ENCODE results near the gene IGLL1. TPM values are rescaled to one million over a fixed set of nuclear protein-coding genes. Genes with fewer than 3 reads are reported as not detected.

IGLL1 gene
- total and polyA plus RNA-seq, 2 experiments from 2014 or later = not detected

- Histone ChIP-seq H3K36me3 (ENCODE audit: insufficient read depth) (no peaks in the 10 kb centered on the region), H3K79me2 (replicated peaks; ENCODE audit: insufficient read depth) (no peaks in the 10 kb centered on the region), H3K9me2 (ENCODE audit: insufficient read depth) (no peaks in the 10 kb centered on the region), H4K20me1 (replicated peaks; ENCODE audit: insufficient read depth) (no peaks in the 10 kb centered on the region), H3K4me3 (no peak overlapping the region), H3K27ac (ENCODE audit: low read depth) (no peak overlapping the region), H3K4me1 (ENCODE audit: insufficient read depth) (no peaks in the 10 kb centered on the region), H3K4me2 (no peak overlapping the region), H2AFZ (no peak overlapping the region), H3K27me3 (ENCODE audit: insufficient read depth) (no peaks in the 10 kb centered on the region), H3F3A (replicated peaks; ENCODE audit: low read depth) (no peaks in the 10 kb centered on the region)
- no peaks in the 10 kb centered on the region for H3K4me1 Mint-ChIP-seq
- peaks cover 8% of the 10 kb centered on the region for H3K27me3 Mint-ChIP-seq (ENCODE audit: insufficient read depth, low read depth, poor library complexity)
- H3K9me3 Mint-ChIP-seq = no peaks in the 10 kb centered on the region
- H3K4me3 Mint-ChIP-seq = no peak overlapping the region; the same call in 2 of the 3 replicates
- TF ChIP-seq ETS1 (IDR thresholded peaks at IDR 0.05) (no peak), EZH2phosphoT487 (IDR thresholded peaks at IDR 0.05; ENCODE audit: unreplicated experiment) (no peak), JUNB (IDR thresholded peaks at IDR 0.05; ENCODE audit: unreplicated experiment) (no peak), ZNF114 (CRISPR knock-in tag; IDR thresholded peaks at IDR 0.05) (no peak), ZNF331 (CRISPR knock-in tag; IDR thresholded peaks at IDR 0.05; ENCODE audit: low read depth) (no peak), STAT1 (IDR thresholded peaks at IDR 0.05; ENCODE audit: unreplicated experiment) (no peak), NANOG (IDR thresholded peaks at IDR 0.05; ENCODE audit: borderline replicate concordance) (no peak), CREB1 (CRISPR knock-in tag; IDR thresholded peaks at IDR 0.05; ENCODE audit: low read depth) (no peak), POLR2AphosphoS5 (IDR thresholded peaks at IDR 0.05; ENCODE audit: low read depth) (no peak), REST (IDR thresholded peaks at IDR 0.05; ENCODE audit: unreplicated experiment) (no peak), EZH2 (IDR thresholded peaks at IDR 0.05; ENCODE audit: low read depth, unreplicated experiment) (no peak)
- TF ChIP-seq, protein P1, sequence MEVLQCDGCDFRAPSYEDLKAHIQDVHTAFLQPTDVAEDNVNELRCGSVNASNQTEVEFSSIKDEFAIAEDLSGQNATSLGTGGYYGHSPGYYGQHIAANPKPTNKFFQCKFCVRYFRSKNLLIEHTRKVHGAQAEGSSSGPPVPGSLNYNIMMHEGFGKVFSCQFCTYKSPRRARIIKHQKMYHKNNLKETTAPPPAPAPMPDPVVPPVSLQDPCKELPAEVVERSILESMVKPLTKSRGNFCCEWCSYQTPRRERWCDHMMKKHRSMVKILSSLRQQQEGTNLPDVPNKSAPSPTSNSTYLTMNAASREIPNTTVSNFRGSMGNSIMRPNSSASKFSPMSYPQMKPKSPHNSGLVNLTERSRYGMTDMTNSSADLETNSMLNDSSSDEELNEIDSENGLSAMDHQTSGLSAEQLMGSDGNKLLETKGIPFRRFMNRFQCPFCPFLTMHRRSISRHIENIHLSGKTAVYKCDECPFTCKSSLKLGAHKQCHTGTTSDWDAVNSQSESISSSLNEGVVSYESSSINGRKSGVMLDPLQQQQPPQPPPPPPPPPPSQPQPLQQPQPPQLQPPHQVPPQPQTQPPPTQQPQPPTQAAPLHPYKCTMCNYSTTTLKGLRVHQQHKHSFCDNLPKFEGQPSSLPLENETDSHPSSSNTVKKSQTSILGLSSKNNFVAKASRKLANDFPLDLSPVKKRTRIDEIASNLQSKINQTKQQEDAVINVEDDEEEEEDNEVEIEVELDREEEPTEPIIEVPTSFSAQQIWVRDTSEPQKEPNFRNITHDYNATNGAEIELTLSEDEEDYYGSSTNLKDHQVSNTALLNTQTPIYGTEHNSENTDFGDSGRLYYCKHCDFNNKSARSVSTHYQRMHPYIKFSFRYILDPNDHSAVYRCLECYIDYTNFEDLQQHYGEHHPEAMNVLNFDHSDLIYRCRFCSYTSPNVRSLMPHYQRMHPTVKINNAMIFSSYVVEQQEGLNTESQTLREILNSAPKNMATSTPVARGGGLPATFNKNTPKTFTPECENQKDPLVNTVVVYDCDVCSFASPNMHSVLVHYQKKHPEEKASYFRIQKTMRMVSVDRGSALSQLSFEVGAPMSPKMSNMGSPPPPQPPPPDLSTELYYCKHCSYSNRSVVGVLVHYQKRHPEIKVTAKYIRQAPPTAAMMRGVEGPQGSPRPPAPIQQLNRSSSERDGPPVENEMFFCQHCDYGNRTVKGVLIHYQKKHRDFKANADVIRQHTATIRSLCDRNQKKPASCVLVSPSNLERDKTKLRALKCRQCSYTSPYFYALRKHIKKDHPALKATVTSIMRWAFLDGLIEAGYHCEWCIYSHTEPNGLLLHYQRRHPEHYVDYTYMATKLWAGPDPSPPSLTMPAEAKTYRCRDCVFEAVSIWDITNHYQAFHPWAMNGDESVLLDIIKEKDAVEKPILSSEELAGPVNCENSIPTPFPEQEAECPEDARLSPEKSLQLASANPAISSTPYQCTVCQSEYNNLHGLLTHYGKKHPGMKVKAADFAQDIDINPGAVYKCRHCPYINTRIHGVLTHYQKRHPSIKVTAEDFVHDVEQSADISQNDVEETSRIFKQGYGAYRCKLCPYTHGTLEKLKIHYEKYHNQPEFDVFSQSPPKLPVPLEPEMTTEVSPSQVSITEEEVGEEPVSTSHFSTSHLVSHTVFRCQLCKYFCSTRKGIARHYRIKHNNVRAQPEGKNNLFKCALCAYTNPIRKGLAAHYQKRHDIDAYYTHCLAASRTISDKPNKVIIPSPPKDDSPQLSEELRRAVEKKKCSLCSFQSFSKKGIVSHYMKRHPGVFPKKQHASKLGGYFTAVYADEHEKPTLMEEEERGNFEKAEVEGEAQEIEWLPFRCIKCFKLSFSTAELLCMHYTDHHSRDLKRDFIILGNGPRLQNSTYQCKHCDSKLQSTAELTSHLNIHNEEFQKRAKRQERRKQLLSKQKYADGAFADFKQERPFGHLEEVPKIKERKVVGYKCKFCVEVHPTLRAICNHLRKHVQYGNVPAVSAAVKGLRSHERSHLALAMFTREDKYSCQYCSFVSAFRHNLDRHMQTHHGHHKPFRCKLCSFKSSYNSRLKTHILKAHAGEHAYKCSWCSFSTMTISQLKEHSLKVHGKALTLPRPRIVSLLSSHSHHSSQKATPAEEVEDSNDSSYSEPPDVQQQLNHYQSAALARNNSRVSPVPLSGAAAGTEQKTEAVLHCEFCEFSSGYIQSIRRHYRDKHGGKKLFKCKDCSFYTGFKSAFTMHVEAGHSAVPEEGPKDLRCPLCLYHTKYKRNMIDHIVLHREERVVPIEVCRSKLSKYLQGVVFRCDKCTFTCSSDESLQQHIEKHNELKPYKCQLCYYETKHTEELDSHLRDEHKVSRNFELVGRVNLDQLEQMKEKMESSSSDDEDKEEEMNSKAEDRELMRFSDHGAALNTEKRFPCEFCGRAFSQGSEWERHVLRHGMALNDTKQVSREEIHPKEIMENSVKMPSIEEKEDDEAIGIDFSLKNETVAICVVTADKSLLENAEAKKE (CRISPR knock-in tag; IDR thresholded peaks at IDR 0.05) = no peak
- TF ChIP-seq, protein P2, sequence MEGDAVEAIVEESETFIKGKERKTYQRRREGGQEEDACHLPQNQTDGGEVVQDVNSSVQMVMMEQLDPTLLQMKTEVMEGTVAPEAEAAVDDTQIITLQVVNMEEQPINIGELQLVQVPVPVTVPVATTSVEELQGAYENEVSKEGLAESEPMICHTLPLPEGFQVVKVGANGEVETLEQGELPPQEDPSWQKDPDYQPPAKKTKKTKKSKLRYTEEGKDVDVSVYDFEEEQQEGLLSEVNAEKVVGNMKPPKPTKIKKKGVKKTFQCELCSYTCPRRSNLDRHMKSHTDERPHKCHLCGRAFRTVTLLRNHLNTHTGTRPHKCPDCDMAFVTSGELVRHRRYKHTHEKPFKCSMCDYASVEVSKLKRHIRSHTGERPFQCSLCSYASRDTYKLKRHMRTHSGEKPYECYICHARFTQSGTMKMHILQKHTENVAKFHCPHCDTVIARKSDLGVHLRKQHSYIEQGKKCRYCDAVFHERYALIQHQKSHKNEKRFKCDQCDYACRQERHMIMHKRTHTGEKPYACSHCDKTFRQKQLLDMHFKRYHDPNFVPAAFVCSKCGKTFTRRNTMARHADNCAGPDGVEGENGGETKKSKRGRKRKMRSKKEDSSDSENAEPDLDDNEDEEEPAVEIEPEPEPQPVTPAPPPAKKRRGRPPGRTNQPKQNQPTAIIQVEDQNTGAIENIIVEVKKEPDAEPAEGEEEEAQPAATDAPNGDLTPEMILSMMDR (conservative IDR thresholded peaks at IDR 0.05; ENCODE audit: low read depth in 2 of 2) = no peak
- ATAC-seq (no peak), DNase-seq (ENCODE audit: low spot score) (no peak)
- no peak overlapping the region for H3K27ac Mint-ChIP-seq
- H3K36me3 Mint-ChIP-seq (ENCODE audit: low read depth) = no peaks in the 10 kb centered on the region
Observed at GRCh38 chr22:23583153-23583552, 3.1 kb upstream of the IGLL1 start.

Measured in GM23338 (cell line).